Ectodermal cell (in vitro differentiated cells): ENCODE measurements around the gene HOMEZ.
"Not testable (repeated sequence)": the region's sequence is repeated elsewhere in the genome, so short reads cannot be mapped to it uniquely, and the experiment has no call there.

Experiments
- H3K27ac ChIP-seq: 2 replicates; pipeline ENCODE4 v1.7.0; 2013; ENCODE audit warnings: mild to moderate bottlenecking, low read depth, low read length; ENCODE audit not compliant: insufficient read depth, poor library complexity, severe bottlenecking
- H3K27me3 ChIP-seq: 2 replicates; pipeline ENCODE4 v1.7.0; 2013; ENCODE audit warnings: mild to moderate bottlenecking, low read length; ENCODE audit not compliant: insufficient read depth, control insufficient read depth, poor library complexity, severe bottlenecking
- H3K36me3 ChIP-seq: one replicate; pipeline ENCODE4 v1.7.0; 2013; ENCODE audit warnings: low read length; ENCODE audit not compliant: control insufficient read depth, insufficient read depth
- H3K4me1 ChIP-seq: one replicate; pipeline ENCODE4 v1.7.0; 2013; ENCODE audit warnings: low read length; ENCODE audit not compliant: control insufficient read depth, insufficient read depth
- H3K4me3 ChIP-seq: 2 replicates; pipeline ENCODE4 v1.7.0; 2013; ENCODE audit warnings: low read depth, low read length, control low read depth; ENCODE audit not compliant: insufficient read depth
- H3K9me3 ChIP-seq: 2 replicates; pipeline ENCODE4 v1.7.0; 2013; ENCODE audit warnings: mild to moderate bottlenecking, low read length, moderate library complexity; ENCODE audit not compliant: control insufficient read depth
- WGBS, 2 experiments: methylation state at CpG; one replicate each; pipeline ENCODE4 v1.1.7; 2013; ENCODE audit warnings: missing lambda C conversion rate in 2 of 2; 5-methylcytosine and 5-hydroxymethylcytosine counted together

Gene HOMEZ

DNA sequence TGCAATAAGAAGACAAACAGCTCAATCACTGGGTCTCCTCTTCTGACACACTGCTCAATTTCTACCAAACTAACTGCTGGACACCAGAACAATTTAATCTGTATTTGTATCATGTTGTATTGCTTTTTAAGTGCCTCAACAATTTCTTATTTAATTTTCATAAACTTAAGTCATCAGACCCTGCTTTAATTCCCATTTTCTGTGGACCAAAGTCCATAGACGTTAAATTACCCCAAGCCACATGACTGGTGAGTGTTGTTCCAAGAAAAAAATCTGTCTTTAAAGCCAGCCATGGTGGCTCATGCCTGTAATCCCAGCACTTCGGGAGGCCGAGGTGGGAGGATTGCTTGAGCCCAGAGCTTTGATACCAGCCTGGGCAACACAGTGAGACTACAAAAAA, 8.7 kb downstream of the HOMEZ start:
- WGBS, 2 experiments, result 90 to 93% methylated on average over 3 of the region's 3 CpGs
- H3K27ac ChIP-seq, result no peak overlapping the region
- no peak overlapping the region for H3K4me3 ChIP-seq
- H3K9me3 ChIP-seq, result no peaks in the 10 kb centered on the region
- peaks cover 10% of the 10 kb centered on the region for H3K4me1 ChIP-seq
- no peaks in the 10 kb centered on the region for H3K27me3 ChIP-seq
- peaks cover 14% of the 10 kb centered on the region for H3K36me3 ChIP-seq

DNA sequence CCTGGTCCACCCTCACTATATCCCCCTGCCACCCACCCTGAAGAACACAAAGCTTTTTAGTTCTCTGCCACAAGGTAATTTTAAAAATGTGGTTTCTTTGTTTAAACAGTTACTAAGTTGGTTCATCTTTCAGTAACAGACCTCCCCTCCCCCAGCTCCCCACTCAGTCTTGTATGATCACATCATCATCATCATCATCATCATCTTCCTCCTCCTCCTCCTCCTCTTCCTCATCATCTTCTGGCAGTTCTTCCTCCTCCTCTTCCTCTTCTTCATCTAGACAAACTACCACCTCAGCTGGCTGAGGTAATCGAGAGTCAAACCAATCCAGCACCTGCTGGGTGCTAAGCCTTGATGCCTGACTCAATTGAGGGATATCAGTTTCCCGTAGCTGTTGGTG, 10.5 kb downstream of the HOMEZ start:
- peaks cover 10% of the 10 kb centered on the region for H3K4me1 ChIP-seq
- no peaks in the 10 kb centered on the region for H3K27me3 ChIP-seq
- H3K4me3 ChIP-seq, result no peak overlapping the region
- H3K27ac ChIP-seq, result no peak overlapping the region
- WGBS, 2 experiments, result 95 to 100% methylated on average over 2 of the region's 2 CpGs
- no peaks in the 10 kb centered on the region for H3K9me3 ChIP-seq
- H3K36me3 ChIP-seq, result peaks cover 14% of the 10 kb centered on the region

DNA sequence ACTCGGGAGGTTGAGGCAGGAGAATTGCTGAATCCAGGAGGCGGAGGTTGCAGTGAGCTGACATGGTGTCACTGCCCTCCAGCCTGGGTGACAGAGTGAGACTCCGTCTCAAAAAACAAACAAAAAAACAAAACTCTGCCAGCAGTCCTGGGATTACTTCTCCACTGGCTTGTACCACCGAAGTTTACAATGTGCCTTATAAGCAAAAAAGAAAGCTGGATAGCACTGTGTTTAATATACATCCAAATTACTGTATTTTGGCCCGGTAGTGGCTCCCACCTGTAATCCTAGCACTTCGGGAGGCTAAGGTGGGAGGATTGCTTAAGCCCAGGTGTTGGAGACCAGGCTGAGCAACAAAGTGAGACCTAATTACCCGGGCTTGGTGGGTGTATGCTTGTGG, 16.7 kb downstream of the HOMEZ start:
- no peaks in the 10 kb centered on the region for H3K36me3 ChIP-seq
- H3K4me1 ChIP-seq, result no peaks in the 10 kb centered on the region
- no peaks in the 10 kb centered on the region for H3K9me3 ChIP-seq
- no peak overlapping the region for H3K4me3 ChIP-seq
- no peaks in the 10 kb centered on the region for H3K27me3 ChIP-seq
- H3K27ac ChIP-seq, result no peak overlapping the region
- 89% methylated on average over 7 of the region's 7 CpGs for WGBS, 2 experiments

DNA sequence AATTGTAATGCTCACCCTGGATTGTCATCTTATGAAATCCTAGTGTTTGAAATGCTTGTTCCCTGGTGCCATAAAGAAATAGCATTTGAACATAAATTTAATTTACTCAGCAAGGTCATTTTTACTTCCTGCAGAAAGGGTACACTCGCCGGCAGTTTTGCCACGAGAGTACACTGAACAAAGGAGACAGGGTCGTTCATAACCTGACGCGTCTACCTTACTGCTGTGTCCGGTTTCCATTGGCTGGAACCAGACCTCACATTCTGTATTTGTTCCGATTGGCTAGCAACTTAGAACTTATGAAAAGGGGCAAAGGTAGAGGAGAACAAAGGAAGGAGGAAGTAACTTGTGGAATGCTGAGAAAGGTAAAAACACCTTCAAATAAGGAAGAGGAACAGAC, 25.1 kb downstream of the HOMEZ start:
- WGBS, 2 experiments, result 93 to 94% methylated on average over 8 of the region's 8 CpGs
- H3K4me1 ChIP-seq, H3K4me3 ChIP-seq, H3K27ac ChIP-seq, H3K27me3 ChIP-seq, H3K9me3 ChIP-seq, H3K36me3 ChIP-seq: not testable (repeated sequence)

DNA sequence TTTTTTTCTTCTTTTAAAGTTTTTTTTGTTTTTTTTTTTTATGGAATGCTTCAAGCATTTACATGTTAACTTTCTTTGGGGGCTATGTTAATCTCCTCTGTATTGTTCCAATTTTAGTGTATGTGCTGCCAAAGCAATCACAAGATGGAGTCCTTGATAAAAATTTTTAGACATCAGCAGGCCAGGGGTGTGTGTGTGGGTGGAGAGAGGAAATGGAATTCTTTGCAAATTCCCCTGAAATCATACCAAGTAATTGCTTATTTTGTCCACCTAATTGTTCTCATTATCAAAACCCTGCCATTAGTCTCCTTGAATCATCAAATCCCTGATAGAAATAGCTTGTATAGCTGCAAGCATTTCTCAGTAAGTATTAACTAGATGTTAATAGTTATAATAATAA, 26.5 kb downstream of the HOMEZ start:
- no peaks in the 10 kb centered on the region for H3K9me3 ChIP-seq

DNA sequence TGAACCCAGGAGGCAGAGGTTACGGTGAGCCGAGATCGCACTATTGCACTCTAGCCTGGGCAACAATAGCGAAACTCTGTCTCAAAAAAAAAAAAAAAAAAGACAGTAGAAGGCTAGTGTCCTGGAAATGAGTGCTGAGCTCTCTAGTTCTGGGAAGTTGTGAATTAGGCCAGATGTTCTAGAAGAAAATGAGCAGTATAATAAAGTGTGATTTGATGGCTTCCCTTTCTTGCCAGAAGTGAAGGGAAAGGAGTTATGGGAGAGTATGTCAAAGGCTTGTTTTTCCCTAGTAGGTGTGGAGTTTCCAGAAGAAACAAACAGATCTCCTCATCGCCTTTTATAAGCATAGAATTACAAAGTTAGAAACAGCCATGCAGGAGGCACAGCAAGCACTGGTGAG, 27.7 kb downstream of the HOMEZ start:
- Histone ChIP-seq H3K4me1 (no peaks in the 10 kb centered on the region), H3K4me3 (no peak overlapping the region), H3K27ac (no peak overlapping the region), H3K9me3 (no peaks in the 10 kb centered on the region), H3K27me3 (no peaks in the 10 kb centered on the region), H3K36me3 (no peaks in the 10 kb centered on the region)
- WGBS, 2 experiments, result 92 to 93% methylated on average over 5 of the region's 5 CpGs

More for the DNA sequence above, 26.5 kb downstream of the HOMEZ start:
- H3K36me3 ChIP-seq, result no peaks in the 10 kb centered on the region
- H3K4me1 ChIP-seq, result no peaks in the 10 kb centered on the region
- H3K27ac ChIP-seq, result no peak overlapping the region
- no peak overlapping the region for H3K4me3 ChIP-seq
- H3K27me3 ChIP-seq, result no peaks in the 10 kb centered on the region

DNA sequence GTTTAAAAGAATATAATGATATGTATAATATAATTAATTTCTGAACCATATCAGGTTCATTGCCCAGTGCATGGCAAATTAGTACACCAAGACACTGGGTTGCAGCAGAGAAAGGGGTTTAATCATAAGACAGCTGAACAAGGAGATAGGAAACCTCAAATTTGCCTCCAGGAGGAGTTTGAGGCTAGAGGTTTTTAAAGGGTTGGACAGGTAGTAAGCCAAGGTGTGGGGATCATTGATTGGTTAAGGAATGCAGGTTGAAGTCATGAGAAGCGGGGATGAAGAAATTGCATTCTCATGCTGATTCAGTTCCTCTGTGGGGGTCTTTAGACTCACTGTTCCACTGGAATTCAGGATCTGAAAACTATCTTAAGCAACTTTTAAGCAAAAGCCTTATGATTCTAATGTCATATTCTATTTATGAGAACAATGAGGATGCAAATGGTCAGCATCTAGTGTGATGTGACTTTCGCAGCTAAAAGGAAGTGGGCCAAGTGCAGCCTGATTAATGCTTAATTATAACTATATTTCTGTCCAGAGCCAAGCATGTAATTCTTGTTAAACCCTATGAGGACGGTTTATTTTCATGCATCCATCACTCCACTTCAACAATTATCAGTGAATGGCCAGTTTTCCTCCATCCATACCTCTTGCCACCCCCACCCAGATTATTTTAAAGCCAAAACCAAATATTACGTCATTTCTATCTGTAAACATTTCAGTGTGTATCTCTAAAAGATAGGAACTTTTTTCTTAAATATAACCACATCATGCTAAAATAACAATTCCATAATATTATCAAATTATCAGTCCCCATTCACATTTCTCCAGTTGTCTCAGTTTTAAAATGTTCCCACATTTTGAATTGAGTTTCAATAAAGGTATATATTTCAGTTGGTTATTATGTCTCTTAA, 33.3 kb downstream of the HOMEZ start:
- H3K4me1 ChIP-seq, result no peaks in the 10 kb centered on the region
- H3K36me3 ChIP-seq, result no peaks in the 10 kb centered on the region
- H3K27me3 ChIP-seq, result no peaks in the 10 kb centered on the region
- H3K27ac ChIP-seq, result no peak overlapping the region
- no peak overlapping the region for H3K4me3 ChIP-seq
- H3K9me3 ChIP-seq, result no peaks in the 10 kb centered on the region
- 43 to 57% methylated on average over 3 to 4 of the region's 4 CpGs for WGBS, 2 experiments

DNA sequence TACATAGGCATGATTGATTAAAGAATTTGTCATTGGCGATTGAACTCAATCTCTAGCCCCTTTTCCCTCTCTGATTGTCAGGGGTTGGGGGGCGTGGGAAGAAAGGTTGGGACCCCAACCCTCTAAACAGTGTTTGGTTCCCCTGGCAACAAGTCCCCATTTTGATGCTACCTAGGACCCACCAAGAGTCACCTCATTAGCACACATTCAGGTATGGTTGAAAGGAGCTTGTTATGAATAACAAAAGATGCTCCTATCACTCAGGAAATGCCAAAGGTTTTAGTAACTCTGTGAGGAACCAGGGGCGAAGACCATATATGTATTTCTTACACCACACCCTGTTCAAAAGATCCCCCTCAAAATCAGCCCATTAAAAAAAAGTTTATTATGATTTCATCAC, 33.9 kb downstream of the HOMEZ start:
- H3K36me3 ChIP-seq, result no peaks in the 10 kb centered on the region
- H3K9me3 ChIP-seq, result no peaks in the 10 kb centered on the region
- H3K27ac ChIP-seq, result no peak overlapping the region
- H3K4me1 ChIP-seq, result no peaks in the 10 kb centered on the region
- no peak overlapping the region for H3K4me3 ChIP-seq
- no peaks in the 10 kb centered on the region for H3K27me3 ChIP-seq
- 33 to 45% methylated on average over 3 of the region's 3 CpGs for WGBS, 2 experiments

DNA sequence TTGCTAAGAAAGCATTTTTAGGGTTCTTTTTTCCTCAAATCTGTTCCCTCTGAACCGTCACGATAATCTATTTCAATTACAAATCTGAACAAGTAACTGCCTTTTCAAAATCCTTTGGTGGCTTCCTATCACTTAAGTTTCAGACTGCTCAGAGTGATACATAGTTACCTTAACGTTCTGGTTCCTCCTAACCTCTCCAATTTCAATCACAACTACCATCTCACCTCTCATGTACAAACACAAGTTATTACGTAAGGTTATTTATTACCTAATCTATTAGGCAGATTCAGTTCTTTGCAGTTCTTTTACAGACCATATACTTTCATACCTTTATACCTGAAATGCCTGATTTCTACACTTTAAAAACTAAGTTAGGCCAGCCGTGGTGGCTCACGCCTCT, 36.1 kb downstream of the HOMEZ start:
- H3K27me3 ChIP-seq, result no peaks in the 10 kb centered on the region
- no peaks in the 10 kb centered on the region for H3K36me3 ChIP-seq
- H3K27ac ChIP-seq, result no peak overlapping the region
- no peaks in the 10 kb centered on the region for H3K9me3 ChIP-seq
- H3K4me3 ChIP-seq, result no peak overlapping the region
- no peaks in the 10 kb centered on the region for H3K4me1 ChIP-seq
- WGBS, 2 experiments, result 87 to 90% methylated on average over 6 of the region's 6 CpGs

DNA sequence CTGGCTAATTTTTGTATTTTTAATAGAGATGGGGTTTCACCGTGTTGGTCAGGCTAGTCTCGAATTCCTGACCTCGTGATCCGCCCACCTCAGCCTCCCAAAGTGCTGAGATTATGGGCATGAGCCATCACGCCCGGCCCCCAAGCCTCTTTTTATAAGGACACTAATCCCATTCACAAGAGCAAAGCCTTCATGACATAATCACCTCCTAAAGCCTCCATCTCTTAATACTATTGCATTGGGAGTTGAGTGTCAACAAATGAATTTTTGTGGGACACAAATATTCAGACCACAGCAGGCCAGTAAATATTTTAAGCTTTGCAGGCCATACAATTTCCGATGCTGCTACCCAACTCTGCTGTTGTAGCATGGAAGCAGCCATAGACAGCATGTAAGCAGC, 37.3 kb downstream of the HOMEZ start:
- no peaks in the 10 kb centered on the region for H3K9me3 ChIP-seq
- WGBS, 2 experiments, result 89% methylated on average over 7 of the region's 7 CpGs
- no peaks in the 10 kb centered on the region for H3K36me3 ChIP-seq
- H3K27me3 ChIP-seq, result no peaks in the 10 kb centered on the region
- no peak overlapping the region for H3K4me3 ChIP-seq
- no peak overlapping the region for H3K27ac ChIP-seq
- H3K4me1 ChIP-seq, result no peaks in the 10 kb centered on the region
